DND-41 (cell line): Measurements from ENCODE around the gene NUP210L.

Experiments used
- ATAC-seq: fragments of 200-7000 bp; cut with Tn5 transposase; 3 replicates; pipeline ENCODE4 v1.9.1; 2021; ENCODE audit warnings: low read depth; ENCODE audit not compliant: insufficient read depth
- DNase-seq: peaks from one replicate; pipeline ENCODE4 v3.0.0-alpha.2; 2020
- H2AFZ ChIP-seq: 2 replicates; pipeline ENCODE4 v1.6.0; 2012; ENCODE audit warnings: low read depth, low read length
- H3K27ac ChIP-seq: 2 replicates; pipeline ENCODE4 v1.5.1; 2012; ENCODE audit warnings: low read length, inconsistent platforms
- H3K27me3 ChIP-seq: fragments of 200-600 bp; sonication (generic); 2 replicates; pipeline ENCODE4 v1.6.0; 2012; ENCODE audit warnings: low read length, mild to moderate bottlenecking, inconsistent platforms; ENCODE audit not compliant: insufficient read depth, poor library complexity
- H3K36me3 ChIP-seq: 2 replicates; pipeline ENCODE4 v1.5.1; 2012; ENCODE audit warnings: low read length, inconsistent platforms; ENCODE audit not compliant: insufficient read depth
- H3K4me1 ChIP-seq: 2 replicates; pipeline ENCODE4 v1.5.1; 2012; ENCODE audit warnings: mild to moderate bottlenecking, low read length; ENCODE audit not compliant: insufficient read depth
- H3K4me2 ChIP-seq: 2 replicates; pipeline ENCODE4 v1.6.0; 2012; ENCODE audit warnings: mild to moderate bottlenecking, moderate library complexity, low read length, inconsistent platforms; ENCODE audit not compliant: insufficient read depth
- H3K4me3 ChIP-seq, 2 experiments: fragments of 200-600 bp in 1 of 2; shearing (Covaris generic) in 1 of 2; 2 replicates each; pipeline ENCODE4 v1.5.1; 2012 to 2016; ENCODE audit warnings: inconsistent platforms in 2 of 2, low read length in 2 of 2, mild to moderate bottlenecking in 2 of 2, low read depth in 1 of 2, moderate library complexity in 1 of 2
- H3K79me2 ChIP-seq: 2 replicates; pipeline ENCODE4 v1.6.0; 2012; ENCODE audit warnings: low read length, inconsistent platforms; ENCODE audit not compliant: insufficient read depth
- H3K9ac ChIP-seq: 2 replicates; pipeline ENCODE4 v1.6.0; 2012; ENCODE audit warnings: low read depth, mild to moderate bottlenecking, inconsistent platforms, low read length, moderate library complexity
- H3K9me3 ChIP-seq: 2 replicates; pipeline ENCODE4 v1.5.1; 2012; ENCODE audit warnings: low read length, moderate library complexity, mild to moderate bottlenecking, inconsistent platforms; ENCODE audit not compliant: insufficient read depth, severe bottlenecking
- H4K20me1 ChIP-seq: 2 replicates; pipeline ENCODE4 v1.6.0; 2012; ENCODE audit warnings: low read length; ENCODE audit not compliant: insufficient read depth
- EZH2 ChIP-seq: IDR thresholded peaks from 3 replicates; pipeline ENCODE4 v1.6.1; 2012; ENCODE audit warnings: borderline replicate concordance, low read depth, mild to moderate bottlenecking, moderate library complexity, low read length, inconsistent platforms; ENCODE audit not compliant: severe bottlenecking
- TF ChIP-seq, protein P1 (sequence below): IDR thresholded peaks from 2 replicates; pipeline ENCODE4 v1.5.1; 2012; ENCODE audit warnings: borderline replicate concordance, low read length, moderate library complexity, mild to moderate bottlenecking; ENCODE audit not compliant: poor library complexity, severe bottlenecking; ENCODE audit errors: extremely low read depth

NUP210L gene

DNA sequence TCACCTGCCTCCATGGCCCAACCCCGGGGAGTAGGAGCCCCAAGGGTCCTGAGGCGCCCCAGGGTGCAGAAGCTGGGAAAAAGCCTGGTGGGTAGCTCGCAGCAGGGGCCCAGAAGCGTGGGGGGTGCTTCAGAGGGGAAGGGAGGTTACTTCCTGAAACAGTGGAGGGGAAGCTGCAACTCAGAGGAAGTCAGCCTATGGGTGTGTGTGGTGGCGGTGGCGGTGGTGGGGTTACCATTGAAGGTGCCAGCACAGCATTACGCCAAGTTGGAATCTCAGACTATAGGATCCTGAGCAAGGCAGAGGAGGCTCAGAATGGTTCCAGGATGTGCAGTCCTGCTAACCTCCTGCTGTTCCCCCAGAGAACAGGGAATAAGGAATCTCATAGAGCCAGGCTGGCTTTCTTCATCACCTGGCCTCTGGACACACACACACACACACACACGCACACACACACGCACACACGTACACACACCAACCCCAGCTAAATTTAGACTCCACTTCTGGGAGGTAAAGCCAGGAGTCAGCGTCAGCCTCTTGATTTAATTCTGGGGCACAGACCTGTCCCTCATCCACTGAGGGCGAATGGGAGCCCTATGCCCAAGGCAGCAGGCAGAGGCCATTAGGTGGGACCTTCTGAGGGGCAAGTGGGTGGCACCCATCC lies 209.6 kb downstream of the NUP210L start:
- Histone ChIP-seq H3K4me2 (peak overlapping the region; percentile 80), H3K79me2 (peaks cover 36% of the 10 kb centered on the region), H4K20me1 (peaks cover 14% of the 10 kb centered on the region), H3K9ac (peak overlapping the region; percentile 88), H3K27ac (peak overlapping the region; percentile 78), H3K9me3 (no peaks in the 10 kb centered on the region), H2AFZ (peak overlapping the region; percentile 73), H3K36me3 (peaks cover 68% of the 10 kb centered on the region), H3K4me1 (peaks cover 27% of the 10 kb centered on the region), H3K4me3 (peak overlapping the region; percentile 75 to 90), H3K27me3 (no peaks in the 10 kb centered on the region)
- DNase-seq (peak; percentile 84), ATAC-seq (peak; percentile 82)
- TF ChIP-seq EZH2, result no peak
- TF ChIP-seq, protein P1, sequence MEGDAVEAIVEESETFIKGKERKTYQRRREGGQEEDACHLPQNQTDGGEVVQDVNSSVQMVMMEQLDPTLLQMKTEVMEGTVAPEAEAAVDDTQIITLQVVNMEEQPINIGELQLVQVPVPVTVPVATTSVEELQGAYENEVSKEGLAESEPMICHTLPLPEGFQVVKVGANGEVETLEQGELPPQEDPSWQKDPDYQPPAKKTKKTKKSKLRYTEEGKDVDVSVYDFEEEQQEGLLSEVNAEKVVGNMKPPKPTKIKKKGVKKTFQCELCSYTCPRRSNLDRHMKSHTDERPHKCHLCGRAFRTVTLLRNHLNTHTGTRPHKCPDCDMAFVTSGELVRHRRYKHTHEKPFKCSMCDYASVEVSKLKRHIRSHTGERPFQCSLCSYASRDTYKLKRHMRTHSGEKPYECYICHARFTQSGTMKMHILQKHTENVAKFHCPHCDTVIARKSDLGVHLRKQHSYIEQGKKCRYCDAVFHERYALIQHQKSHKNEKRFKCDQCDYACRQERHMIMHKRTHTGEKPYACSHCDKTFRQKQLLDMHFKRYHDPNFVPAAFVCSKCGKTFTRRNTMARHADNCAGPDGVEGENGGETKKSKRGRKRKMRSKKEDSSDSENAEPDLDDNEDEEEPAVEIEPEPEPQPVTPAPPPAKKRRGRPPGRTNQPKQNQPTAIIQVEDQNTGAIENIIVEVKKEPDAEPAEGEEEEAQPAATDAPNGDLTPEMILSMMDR, result no peak

DNA sequence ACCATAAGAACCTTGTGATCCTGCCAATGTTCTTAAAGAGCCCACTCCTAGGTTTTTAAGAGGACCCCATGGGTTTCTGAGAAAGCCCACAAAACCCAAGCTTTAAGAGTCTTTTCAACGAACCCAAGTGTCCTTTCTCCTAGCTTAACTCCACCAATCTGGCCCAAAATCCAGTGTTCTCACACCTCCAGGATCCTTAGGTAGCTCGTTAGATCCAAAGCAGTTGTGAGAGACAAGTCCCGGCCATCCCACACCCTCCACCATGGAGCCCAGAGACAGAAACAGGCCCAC lies 210.1 kb downstream of the NUP210L start:
- peak overlapping the region; percentile 80 for H3K4me2 ChIP-seq
- peak overlapping the region; percentile 88 for H3K9ac ChIP-seq
- H3K9me3 ChIP-seq, result no peaks in the 10 kb centered on the region
- peaks cover 27% of the 10 kb centered on the region for H3K4me1 ChIP-seq
- peaks cover 68% of the 10 kb centered on the region for H3K36me3 ChIP-seq
- no peak for TF ChIP-seq EZH2
- TF ChIP-seq, protein P1, result no peak
- H3K79me2 ChIP-seq, result peaks cover 36% of the 10 kb centered on the region
- no peaks in the 10 kb centered on the region for H3K27me3 ChIP-seq
- peak overlapping the region; percentile 78 for H3K27ac ChIP-seq
- H3K4me3 ChIP-seq, result peak overlapping the region; percentile 75 to 90; a peak in 3 of 4 replicates
- peak overlapping the region; percentile 73 for H2AFZ ChIP-seq
- ATAC-seq (no peak), DNase-seq (no peak)
- peaks cover 14% of the 10 kb centered on the region for H4K20me1 ChIP-seq

GRCh38 chr1:153944005-153944826 lies 210.7 kb downstream of the NUP210L start:
- no peaks in the 10 kb centered on the region for H3K27me3 ChIP-seq
- H3K79me2 ChIP-seq, result peaks cover 36% of the 10 kb centered on the region
- H3K36me3 ChIP-seq, result peaks cover 70% of the 10 kb centered on the region
- no peak for DNase-seq
- peak overlapping the region; percentile 88 for H3K9ac ChIP-seq
- H2AFZ ChIP-seq, result no peak overlapping the region
- H3K4me3 ChIP-seq, result peak overlapping the region; percentile 75 to 90; a peak in 3 of 4 replicates
- H3K4me2 ChIP-seq, result peak overlapping the region; percentile 80
- H3K4me1 ChIP-seq, result peaks cover 27% of the 10 kb centered on the region
- TF ChIP-seq EZH2, result no peak
- TF ChIP-seq, protein P1, result no peak
- no peaks in the 10 kb centered on the region for H3K9me3 ChIP-seq
- ATAC-seq, result no peak
- peak overlapping the region; percentile 78 for H3K27ac ChIP-seq
- H4K20me1 ChIP-seq, result peaks cover 14% of the 10 kb centered on the region
